Umbilical cord (tissue), 2 donors: ENCODE measurements around the gene NBPF15. TPM values are rescaled to one million over a fixed set of nuclear protein-coding genes. Genes with fewer than 3 reads are reported as not detected.
"Not testable (repeated sequence)": the region's sequence is repeated elsewhere in the genome, so short reads cannot be mapped to it uniquely, and the experiment has no call there.

Experiments
- DNase-seq: peaks from one replicate; pipeline ENCODE4 v3.0.0-alpha.2; 2015; ENCODE audit warnings: low spot score
- total RNA-seq: library from RNA; depleted of rRNA; stranded (reverse); fragments of >200 nt; gene quantifications from one replicate; pipeline ENCODE4 v1.2.3, GENCODE V29; 2014; ENCODE audit warnings: low replicate concordance; ENCODE audit not compliant: insufficient read depth

The NBPF15 gene, protein sequence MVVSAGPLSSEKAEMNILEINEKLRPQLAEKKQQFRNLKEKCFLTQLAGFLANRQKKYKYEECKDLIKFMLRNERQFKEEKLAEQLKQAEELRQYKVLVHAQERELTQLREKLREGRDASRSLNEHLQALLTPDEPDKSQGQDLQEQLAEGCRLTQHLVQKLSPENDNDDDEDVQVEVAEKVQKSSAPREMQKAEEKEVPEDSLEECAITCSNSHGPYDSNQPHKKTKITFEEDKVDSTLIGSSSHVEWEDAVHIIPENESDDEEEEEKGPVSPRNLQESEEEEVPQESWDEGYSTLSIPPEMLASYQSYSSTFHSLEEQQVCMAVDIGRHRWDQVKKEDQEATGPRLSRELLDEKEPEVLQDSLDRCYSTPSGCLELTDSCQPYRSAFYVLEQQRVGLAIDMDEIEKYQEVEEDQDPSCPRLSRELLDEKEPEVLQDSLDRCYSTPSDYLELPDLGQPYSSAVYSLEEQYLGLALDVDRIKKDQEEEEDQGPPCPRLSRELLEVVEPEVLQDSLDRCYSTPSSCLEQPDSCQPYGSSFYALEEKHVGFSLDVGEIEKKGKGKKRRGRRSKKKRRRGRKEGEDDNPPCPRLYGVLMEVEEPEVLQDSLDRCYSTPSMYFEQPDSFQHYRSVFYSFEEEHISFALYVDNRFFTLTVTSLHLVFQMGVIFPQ
- 64.8 TPM for total RNA-seq

DNA sequence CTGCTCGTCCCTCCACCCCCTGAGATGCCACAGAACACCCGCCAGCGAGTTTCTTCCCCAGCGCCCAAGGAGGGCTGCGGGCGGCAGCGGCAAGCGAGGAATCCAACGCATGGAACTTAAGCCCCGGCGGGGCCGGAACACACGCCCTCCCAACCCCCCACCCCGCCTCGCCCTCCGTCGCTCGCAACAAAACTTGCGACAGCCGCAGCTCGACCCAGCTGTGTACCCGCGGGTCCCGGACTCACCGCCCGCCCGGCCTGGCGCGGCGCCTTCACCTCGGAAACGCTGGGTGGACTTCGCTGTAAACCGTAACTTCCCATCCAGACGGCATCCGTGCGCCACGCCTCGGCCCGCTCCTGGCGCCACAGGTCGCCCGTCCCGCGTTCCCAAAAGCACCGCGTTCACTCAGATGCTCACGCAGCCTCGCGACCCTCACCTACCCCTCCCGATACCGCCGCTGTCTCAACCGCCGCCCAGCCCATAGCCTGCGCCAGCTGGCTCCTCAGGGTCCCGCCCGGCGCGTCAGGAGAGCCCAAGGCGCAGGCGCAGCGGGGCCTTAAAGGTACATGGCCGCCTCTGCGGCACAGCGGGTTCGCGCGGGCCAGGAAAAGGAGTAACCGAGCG is at the start of gene NBPF15:
Gene NBPF15, minus strand, starts transcription at position 534 of the 624 bp plus-strand sequence. CDS start 21,666 bp downstream, outside the sequence.
- DNase-seq, result peak; percentile 77

DNA sequence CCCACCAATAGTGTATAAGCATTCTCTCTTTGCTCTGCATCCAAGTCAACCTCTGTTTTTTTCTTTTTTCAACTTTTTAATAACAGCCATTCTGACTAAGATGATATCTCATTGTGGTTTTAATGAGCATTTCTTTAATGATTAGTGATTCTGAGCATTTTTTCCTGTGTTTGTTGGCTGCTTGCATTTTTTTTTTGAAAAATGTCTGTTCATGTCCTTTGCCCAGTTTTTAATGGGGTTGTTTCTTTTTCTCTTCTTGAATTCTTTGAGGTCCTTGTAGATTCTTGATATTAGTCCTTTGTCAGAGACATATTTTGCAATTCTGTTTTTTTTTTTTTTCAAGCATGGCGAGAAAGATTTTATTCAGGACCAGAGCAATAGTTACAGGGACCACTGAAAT is 35.0 kb upstream of the NBPF15 start:
- not testable (repeated sequence) for DNase-seq

DNA sequence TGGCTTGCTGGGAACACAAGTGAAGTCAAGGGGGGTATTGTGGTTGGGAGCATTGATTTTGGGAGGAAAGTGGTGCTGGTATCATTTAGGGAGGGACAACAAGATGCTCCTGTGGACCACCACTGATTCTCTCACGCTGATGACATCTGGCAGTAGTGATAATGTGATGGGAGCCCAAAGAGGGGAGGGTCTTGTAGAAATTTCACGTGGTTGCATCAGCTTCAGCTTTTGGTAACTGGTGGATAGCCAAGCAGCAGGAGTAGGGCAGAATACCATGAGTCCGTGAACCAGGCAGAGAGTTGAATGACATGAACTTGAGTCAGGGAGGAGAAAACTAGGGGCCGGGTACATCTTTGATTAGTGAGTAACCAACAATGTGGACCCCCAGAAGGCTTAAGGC is 32.7 kb upstream of the NBPF15 start:
- not testable (repeated sequence) for DNase-seq

DNA sequence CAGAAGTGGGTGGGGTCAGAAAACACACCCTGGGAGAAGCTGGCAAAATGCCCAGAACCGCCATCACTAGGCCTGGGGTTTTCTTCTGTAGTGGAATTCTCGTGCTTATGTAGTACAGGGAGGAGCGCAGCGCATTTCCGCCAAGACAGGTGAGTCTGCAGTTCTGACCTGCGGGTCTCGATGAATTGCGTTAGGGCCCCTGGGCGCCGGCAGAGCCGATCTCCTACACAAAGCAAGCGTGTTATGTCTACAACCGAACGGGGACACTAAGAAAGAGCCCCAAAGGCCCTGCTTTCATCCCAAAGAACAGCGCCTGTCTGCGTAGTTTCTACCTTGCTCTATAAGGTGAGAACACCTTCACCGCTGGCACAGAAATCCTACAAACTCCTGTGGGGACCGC is 28.9 kb upstream of the NBPF15 start:
- not testable (repeated sequence) for DNase-seq

DNA sequence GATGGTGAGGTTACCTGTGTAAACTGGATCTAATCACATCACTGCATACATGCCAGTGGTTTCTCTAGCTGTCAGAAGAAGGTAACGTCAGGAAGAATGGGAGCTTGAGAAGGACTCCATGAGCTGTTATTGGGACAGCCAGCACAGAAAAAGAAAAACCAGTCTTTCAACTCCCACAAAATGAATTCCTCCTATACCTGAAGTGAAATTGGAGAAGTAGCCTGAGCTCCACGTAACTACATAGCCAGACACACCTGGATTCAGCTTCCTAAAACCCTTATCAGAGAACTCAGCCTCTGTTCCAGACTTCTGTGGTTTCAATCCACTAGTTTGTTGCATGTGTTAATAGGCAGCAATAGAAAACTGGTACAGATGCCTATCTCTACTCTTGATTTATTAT is 25.5 kb upstream of the NBPF15 start:
- peak; percentile 26 for DNase-seq

DNA sequence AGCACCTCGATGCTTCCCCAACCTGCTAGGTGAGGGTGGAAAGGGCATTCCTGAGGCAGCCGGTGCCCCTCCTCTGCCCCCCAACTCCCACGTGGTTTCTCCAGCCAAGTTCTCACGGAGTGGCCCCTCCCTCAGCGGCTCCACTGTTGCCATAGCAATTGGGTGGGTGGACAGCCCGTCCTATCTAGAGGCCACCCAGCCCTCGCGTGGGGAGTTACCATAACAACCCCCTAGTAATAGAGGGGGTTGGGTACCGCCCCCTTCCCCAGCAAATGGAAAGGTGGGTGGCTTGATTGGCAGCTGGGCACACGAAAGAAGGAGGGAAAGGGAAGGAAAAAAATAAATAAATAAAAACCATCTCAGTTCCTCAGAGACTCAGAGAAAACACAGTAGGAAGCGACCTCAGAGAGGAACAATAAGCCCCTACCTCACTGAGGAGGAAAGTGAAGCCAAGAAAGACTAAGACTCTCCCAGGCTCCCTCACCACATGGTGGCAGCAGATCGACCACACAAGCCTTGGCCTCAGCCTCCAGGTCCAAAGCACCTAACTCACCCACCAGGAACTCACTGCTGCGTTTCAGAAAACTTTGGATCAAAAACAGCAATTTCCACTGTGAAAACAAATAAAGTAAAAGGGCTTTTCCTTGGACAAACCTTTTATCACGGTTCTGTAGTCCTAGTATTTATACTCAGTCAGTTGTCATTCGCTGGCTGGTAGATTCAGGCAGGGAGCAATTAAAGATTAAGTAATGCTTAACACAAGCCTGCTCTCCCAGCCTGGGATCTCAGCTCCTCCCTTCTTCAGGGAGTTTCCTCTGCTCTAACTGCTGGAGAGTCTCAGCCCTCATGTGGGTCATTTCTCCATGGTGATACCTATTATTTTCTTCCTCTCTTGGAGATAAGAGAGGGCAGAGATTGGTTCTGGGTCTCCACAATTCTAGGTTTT is 23.9 kb upstream of the NBPF15 start:
- DNase-seq, result not testable (repeated sequence)

DNA sequence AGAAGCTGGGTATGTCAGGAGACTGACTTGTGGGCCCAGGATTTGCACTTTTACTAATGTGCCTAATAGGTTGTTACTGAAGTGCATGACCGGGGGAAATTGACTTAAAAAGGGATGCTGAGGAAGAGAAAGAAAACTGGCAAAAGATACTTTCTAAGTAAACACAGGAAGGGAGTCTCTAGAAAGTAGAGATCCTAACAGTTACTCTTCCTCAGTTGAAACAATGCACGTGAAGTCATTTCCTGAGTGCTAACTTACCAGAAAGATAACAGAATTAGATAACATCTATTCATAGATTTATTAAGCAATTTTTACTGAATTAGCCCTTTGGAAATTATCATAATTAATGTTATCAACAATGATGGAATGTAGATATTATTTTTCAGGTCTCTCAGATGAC is 12.4 kb upstream of the NBPF15 start:
- not testable (repeated sequence) for DNase-seq

DNA sequence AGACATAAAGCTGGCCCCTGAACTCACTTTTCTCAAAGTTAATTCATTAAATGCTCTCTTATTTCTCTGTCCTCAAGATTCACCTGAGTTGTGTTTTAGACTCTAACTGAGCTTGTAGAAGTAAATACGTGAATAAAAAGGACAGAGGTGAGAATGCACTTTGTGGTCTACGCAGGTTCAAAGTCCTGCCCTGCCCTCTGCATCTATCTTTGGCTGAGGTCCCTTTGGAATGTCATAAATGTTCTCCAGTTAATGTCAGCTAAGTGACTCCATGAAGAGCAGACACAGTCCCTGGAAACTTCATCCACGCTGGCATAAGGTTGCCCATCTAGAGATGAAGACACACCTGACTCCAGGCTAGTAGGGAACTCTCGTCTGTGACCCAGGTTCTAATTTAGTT is 10.0 kb upstream of the NBPF15 start:
- not testable (repeated sequence) for DNase-seq

DNA sequence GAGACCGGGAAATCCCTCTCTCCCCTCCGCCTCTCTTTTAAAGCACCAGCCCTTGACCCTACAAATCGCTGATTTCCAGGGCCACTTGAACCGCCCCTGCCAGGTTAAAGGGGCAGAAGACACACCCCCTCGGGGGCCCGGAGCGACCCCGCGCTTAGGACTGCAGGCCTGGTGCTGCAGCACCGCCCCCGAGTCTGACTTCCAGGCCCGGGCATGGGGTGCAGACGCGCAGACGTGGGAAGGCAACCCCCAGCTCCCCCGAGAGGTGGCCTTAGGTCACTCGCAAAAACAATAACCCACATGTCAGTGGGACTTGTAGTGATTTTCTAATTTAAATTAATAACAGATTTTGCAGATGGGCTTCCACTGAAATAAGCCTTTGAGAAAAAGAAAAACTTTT is 309 bp upstream of the NBPF15 start:
- DNase-seq, result not testable (repeated sequence)

DNA sequence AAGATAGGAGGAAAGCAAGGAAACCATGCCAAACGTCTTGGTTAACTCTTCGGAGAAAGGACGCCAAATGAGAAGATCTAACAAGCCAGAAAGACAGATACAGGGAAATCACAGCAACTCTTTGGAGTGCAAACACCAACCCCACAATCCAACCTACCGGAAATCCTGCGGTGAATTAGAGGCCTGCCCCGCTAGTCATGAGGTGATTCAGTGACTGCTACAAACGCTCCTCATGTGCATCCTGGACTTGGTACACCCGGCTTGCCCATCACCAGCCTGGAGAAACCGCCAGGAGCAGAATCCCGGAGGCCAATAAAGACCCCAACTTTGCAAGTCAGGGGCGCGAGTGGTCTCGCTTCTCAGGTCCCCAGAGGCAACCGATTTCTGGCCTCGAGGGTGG is 783 bp downstream of the NBPF15 start:
- not testable (repeated sequence) for DNase-seq

DNA sequence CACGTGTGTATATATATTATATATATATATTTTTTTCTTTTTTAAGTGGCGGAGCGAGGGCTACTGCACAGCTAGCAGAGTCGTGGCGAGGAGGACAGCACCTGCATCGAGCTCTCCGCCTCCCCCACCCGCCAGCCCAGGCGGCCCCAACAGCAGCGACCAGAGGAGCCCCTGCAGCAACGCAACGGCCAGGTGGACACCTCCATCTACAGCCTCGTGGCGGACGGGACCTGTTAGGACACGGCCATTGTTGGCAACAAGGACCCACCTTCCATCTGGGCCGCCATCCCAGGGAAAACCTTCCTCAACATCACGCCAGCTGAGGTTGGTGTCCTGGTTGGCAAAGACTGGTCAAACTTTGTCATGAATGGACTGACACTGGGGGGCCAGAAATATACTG is 19.1 kb downstream of the NBPF15 start:
- DNase-seq, result not testable (repeated sequence)

DNA sequence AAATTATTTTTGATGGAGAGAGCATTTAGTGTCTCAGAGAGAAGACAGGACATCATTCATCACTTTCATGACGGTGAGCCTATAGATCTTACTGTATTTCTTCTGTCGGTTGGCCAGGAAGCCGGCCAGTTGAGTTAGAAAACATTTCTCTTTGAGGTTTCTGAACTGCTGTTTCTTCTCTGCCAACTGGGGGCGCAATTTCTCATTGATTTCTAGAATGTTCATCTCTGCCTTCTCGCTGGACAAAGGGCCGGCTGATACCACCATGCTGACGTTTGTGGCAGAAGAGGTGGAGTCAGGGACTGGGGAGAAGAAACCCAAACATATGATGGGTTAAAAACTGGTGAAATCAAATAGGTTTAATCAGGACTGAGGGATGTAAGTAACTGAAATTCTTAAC is 21.7 kb downstream of the NBPF15 start:
- not testable (repeated sequence) for DNase-seq

DNA sequence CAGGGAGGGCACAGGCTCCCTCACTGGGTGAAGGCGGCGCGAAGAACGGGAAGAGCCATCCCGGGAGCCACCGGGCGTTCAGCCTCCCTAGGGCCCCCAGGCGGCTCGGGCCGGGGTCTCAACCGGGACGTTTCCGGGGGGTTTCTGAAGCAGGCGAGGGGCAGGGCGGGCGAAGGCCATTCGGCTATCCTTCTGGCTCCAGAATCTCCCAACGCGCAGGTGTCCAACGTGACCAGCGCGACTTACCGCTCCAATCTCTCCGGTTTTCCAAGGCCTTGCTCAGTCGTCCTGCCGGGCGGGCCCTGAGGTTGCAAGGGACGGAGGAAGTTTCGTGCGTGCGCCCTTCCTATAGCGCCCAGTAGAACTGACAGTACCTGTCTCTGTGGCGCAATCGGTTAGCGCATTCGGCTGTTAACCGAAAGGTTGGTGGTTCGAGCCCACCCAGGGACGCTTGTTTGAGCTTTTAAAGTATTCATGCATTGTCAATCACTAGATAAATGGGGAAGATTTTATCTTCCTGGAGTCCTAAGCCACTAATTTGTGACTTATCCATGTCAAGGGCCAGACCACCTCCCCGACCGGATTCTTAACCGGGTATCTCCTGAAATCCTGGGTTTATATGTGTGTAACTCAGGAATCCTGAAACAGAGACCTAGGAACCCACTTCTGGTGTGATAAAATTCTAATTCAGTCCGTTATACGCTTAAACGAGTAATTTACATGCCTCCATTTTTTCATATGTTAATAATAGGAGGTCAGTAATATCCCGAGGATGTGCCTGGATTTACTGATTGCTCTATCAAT is 42.4 kb downstream of the NBPF15 start:
- peak; percentile 50 for DNase-seq

DNA sequence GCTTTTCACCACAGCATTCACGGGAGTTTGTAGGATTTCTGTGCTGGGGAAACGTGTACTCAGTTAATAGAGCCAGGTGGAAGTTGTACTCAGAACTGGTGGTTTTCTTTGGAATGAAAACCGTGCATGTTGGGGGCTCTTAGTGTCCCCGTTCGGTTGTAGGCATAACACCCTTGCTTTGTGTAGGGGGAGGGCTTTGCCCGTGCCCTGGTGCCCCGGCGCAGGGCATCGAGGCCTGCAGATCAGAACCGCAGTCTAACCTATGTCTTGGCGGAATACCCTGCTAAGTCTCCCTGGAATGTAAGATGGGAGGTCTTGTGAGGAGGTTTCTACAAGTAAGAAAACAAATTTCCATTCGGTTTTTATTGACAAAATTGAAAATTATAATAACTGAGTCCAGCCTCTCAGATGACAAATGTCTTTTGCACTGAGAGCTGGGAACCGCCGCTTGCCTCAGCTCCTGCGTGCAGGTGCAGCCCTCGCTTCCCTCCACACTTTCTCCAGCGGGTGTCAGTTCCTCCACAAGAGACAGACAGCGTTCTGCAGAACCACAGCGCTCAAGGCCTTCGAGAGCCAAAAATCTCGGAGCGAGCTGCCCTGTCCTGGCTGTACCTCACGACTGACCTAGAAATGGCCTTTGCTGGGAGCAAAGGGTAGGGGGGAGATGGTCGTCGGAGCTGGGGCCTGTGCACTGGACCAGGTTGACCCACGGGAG is 47.9 kb downstream of the NBPF15 start:
- not testable (repeated sequence) for DNase-seq

DNA sequence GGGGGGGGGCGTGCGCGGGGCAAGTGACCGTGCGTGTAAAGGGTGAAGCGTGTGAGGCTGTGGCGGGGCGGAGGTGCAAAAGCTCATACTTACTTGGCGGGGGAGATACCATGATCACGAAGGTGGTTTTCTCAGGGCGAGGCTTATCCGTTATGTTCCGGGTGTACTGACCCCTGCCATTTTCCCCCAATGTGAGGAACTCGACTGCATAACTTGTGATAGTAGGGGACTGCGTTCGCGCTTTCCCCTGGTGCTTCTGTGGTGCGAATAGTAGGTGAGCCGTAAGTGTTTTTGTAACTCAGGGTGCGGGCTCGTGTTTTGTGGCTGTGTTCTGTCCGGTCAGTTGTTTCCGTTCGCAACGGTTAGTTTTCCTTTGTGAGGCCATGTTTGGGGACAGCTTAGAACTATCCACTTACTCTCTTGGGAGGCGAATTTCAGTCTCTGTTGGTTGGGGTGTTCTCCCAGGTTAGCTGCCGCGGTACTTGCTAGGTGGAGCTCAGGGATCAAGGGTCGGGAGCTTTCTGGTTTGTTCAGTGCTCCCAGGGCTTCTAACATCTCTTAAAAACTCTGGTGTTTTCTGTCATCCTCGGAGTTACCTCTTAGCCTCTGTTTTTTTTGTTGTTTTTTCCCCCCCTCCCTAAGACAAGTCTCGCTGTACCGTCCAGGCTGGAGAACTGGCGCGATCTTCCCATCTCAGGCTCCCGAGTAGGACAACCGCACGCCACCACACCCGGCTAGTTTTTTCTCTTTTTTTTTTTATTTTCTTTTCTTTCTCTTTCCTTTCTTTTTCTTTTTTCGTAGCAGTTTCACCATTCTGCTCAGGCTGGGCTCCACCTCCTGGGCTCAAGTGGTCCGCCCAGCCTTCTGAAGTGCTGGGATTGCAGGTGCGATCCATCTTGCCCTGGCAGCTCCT is 48.7 kb downstream of the NBPF15 start:
- peak; percentile 97 for DNase-seq

DNA sequence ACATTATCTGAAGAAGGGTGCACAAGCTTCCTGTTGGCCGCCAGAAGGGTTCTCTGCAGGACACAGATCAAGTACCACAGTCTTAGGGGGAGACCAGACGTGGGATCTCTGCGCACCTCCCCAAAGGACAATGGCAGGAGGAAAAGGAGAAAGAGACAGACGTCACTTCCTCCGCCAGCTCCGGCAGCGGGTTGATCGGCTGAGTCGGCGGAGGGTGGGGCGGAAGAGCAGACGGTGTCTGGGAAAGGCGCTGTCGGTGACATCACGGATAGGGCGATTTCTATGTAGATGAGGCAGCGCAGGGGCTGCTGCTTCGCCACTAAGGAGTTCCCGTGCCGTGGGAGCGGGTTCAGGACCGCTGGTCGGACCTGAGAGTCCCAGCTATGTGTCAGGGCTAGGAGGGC is 49.4 kb downstream of the NBPF15 start:
- DNase-seq, result peak; percentile 82

DNA sequence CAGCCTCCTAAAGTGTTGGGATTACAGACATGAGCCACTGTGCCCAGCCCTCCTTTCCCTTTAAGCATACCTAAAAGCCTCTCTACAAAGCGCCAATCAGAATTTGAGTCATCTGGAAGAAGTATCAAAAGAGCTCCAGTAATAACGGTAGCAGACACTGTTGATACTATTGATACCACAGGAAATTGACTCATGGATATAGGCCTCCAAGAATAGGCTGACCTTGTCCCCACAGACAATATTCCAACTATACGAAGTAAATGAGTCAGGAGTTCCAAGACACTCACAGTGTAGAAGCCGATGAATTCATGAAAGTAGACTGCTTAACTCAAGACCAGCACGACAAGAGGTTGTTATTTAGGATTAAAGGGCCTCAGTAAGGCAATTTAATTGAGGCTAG is 58.7 kb downstream of the NBPF15 start:
- DNase-seq, result not testable (repeated sequence)

DNA sequence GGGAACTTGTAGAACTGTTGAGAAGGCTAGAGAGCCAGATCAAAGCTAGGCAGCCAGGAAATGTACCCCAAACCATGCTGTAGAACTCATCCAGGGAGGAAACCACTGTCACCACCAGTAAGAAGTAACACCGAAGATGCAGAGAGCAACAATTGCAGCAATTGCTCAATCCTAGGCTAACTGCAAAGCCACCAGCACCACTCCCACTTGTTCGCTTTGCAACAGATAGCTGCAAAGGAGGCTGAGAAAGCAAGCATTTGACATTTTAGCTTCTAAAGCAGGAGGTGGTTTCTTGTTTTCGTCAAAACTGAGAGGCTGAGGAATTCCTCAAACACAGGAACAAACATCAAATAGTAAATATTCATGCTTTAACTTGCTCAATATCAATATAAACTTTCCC is 89.8 kb downstream of the NBPF15 start:
- DNase-seq, result not testable (repeated sequence)
